Measurements from ENCODE around the gene TAF11L12.
"Not testable (repeated sequence)": the region's sequence is repeated elsewhere in the genome, so short reads cannot be mapped to it uniquely, and the experiment has no call there.

Gene TAF11L12

DNA sequence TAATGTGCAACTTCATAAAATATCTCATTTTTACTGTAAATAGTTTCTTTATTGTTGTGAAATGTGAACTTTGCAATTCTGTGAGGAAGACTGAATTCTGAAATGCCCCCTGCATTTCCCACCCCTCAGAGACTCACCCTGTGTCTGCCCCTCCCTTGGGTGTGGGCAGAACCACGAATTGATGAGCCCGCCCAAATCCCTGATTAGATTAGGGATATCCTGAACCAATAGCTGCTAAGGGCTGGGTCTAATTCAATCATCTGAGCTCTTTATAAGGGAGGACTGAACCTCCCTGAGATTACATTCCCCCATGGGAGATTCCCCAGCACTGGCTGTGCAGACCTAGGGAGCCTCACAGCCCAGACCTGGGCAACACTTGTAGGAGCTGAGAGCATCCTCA, at the start of gene TAF11L12:
Gene TAF11L12, plus strand, starts transcription at position 301 of the 400 bp plus-strand sequence.
- DNase-seq, result not testable (repeated sequence)

DNA sequence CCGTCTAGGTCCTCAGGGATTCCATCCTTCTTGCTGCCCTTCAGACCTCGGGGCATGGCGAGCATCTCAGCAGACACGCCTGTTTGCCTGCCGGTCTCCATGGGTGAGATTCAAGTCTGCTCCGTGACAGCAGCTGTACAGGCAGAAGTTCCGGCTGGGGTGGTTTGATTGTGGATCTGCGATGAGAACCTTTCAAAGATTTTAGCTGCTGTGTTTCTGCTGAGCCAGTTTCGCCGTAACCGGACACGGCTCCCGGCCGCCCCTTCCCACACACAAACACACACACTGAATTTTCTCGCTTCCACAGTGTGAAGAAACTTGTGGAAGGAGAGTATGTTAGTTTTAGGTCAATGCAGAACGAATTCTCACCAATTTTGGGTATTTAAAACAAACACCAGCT, 24.5 kb upstream of the TAF11L12 start, which contains the start of gene TAF11L7:
Gene TAF11L7, minus strand, starts transcription at position 101 of the 400 bp plus-strand sequence.
- not testable (repeated sequence) for DNase-seq

DNA sequence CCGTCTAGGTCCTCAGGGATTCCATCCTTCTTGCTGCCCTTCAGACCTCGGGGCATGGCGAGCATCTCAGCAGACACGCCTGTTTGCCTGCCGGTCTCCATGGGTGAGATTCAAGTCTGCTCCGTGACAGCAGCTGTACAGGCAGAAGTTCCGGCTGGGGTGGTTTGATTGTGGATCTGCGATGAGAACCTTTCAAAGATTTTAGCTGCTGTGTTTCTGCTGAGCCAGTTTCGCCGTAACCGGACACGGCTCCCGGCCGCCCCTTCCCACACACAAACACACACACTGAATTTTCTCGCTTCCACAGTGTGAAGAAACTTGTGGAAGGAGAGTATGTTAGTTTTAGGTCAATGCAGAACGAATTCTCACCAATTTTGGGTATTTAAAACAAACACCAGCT, 19.3 kb upstream of the TAF11L12 start, which contains the start of gene TAF11L8:
Gene TAF11L8, minus strand, starts transcription at position 101 of the 400 bp plus-strand sequence.
- DNase-seq, result not testable (repeated sequence)

DNA sequence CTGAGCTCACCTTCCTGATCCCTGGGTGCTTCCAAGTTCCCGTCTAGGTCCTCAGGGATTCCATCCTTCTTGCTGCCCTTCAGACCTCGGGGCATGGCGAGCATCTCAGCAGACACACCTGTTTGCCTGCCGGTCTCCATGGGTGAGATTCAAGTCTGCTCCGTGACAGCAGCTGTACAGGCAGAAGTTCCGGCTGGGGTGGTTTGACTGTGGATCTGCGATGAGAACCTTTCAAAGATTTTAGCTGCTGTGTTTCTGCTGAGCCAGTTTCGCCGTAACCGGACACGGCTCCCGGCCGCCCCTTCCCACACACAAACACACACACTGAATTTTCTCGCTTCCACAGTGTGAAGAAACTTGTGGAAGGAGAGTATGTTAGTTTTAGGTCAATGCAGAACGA, 15.9 kb upstream of the TAF11L12 start, which contains the start of gene TAF11L9:
Gene TAF11L9, minus strand, starts transcription at position 140 of the 400 bp plus-strand sequence.
- DNase-seq, result not testable (repeated sequence)

DNA sequence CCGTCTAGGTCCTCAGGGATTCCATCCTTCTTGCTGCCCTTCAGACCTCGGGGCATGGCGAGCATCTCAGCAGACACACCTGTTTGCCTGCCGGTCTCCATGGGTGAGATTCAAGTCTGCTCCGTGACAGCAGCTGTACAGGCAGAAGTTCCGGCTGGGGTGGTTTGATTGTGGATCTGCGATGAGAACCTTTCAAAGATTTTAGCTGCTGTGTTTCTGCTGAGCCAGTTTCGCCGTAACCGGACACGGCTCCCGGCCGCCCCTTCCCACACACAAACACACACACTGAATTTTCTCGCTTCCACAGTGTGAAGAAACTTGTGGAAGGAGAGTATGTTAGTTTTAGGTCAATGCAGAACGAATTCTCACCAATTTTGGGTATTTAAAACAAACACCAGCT, 12.5 kb upstream of the TAF11L12 start, which contains the start of gene TAF11L10:
Gene TAF11L10, minus strand, starts transcription at position 101 of the 400 bp plus-strand sequence.
- not testable (repeated sequence) for DNase-seq

DNA sequence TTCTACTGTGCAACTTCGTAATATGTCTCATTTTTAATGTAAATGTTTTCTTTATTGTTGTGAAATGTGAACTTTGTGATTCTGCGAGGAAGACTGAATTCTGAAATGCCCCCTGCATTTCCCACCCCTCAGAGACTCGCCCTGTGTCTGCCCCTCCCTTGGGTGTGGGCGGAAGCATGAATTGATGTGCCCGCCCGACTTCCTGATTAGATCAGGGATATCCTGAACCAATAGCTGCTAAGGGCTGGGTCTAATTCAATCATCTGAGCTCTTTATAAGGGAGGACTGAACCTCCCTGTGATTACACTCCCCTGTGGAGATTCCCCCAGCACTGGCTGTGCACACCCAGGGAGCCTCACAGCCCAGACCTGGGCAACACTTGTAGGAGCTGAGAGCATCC, 6.3 kb upstream of the TAF11L12 start, which contains the start of gene TAF11L11:
Gene TAF11L11, plus strand, starts transcription at position 304 of the 400 bp plus-strand sequence.
- DNase-seq, result not testable (repeated sequence)

DNA sequence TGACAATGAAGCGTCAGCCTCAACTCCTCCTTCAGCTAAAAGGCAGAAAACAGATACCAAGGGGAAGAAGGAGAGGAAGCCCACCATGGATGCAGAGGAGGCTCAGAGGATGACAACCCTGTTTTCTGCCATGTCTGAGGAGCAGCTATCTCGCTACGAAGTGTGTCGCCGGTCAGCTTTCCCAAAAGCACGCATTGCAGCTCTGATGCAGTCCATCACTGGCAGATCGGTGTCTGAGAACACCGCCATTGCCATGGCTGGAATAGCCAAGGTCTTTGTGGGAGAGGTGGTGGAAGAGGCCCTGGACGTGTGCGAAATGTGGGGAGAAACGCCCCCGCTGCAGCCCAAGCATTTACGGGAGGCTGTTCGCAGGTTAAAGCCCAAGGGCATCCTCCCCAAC, 5.2 kb upstream of the TAF11L12 start:
- no peak for DNase-seq

DNA sequence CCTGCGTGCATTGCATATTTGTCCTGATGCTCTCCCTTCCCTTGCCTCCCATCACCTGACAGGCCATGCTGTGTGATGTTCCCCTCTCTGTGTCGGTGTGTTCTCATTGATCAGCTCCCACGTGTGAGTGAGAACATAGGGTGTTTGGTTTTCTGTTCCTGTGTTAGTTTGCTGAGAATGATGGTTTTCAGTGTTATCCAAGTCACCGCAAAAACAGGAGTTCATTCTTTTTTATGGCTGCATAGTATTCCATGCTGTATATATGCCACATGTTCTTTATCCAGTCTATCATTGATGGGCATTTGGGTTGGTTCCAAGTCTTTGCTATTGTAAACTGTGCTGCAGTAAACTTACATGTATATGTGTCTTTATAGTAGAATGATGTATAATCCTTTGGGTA, 2.7 kb upstream of the TAF11L12 start:
- DNase-seq, result not testable (repeated sequence)

DNA sequence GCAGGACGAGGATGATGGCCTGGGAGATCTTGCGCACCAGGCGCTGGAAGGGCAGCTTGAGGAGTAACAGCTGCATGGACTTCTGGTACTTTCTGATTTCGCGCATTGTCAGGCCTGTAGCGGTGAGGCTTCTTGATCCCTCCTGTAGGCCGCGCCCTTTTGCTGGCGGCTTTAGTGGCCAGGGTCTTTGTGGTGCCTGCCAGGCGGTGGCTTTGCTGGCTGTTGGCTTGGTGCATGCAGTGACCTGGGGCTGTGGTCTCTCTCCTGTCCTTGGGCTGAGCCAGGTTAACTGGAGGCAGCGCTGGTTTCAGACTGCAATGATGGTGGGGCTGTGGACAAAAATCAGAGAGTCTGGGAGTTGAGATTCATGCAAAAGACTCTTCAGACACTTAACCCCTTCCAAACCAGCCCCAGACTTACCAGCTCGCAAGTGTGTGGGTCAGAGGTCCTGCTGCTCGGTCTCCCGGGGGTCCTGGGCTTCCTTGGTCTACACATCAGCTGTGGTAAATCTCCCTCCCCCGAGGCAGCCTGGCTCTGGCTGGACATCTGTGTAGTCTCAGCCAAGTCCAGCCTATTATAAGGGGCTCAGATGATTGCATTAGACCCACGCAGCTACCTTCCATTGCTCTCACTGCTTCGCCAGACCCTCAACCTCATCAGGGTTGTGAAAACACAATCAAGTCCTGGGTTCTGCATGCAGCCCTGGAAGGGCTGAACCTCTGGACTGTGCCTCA, 4.8 kb downstream of the TAF11L12 start:
- no peak for DNase-seq

DNA sequence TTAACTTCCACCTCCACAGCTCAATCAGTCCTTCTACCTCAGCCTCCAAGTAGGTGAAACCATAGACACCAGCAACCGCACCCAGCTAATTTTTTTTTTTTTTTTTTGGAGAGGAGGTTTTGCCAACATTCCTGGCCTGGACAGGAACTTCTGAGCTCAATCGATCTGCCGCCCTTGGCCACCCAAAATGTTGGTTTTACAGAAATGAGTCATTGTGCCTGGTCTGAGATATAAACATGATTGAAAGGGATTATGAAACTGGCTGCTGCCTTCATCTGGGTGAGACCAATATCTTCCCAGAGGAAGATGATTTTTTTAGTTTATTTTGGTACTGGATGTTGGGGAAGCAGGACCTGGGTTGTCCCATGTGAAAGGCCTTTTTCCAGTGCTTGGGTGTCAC, 9.2 kb downstream of the TAF11L12 start:
- DNase-seq, result no peak

DNA sequence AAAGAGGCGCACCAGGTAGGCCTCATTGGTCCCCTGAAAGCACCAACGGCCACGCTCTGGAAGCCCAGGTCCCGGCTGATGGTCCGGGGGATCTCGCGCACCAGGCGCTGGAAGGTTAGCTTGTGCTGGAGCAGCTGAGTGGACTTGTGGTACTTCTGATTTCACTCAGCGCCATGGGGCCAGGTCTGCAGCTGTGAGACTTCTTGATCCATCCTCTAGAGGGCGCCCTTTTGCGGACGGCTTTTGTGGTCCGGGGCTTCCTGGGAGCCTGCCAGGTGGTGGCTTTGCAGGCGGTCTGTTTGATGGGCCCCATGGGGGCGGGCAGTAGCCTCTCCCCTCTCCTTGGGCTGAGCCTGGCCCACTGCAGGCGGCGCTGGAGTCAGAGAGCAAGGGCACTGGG, 10.4 kb downstream of the TAF11L12 start:
- DNase-seq, result no peak

DNA sequence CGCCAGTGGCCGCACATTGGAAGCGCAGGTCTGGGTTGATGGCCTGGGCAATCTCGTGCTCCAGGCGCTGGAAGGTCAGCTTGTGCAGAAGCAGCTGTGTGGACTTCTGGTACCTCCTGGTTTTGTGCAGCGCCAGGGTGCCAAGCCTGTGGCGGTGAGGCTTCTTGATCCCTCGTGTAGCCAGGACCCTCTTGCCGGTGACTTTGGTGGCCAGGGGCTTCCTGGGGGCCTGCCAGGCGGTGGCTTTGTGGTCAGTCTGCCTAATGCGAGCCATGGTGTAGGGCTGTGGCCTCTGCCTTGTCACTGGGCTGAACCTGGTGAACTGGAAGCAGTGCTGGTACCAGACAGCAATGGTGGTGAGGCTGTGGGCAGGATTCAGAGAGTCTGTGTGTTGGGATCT, 15.5 kb downstream of the TAF11L12 start:
- DNase-seq, result no peak

DNA sequence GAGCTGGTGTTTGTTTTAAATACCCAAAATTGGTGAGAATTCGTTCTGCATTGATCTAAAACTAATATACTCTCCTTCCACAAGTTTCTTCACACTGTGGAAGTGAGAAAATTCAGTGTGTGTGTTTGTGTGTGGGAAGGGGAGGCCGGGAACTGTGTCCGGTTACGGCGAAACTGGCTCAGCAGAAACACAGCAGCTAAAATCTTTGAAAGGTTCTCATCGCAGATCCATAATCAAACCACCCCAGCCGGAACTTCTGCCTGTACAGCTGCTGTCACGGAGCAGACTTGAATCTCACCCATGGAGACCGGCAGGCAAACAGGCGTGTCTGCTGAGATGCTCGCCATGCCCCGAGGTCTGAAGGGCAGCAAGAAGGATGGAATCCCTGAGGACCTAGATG, 21.6 kb downstream of the TAF11L12 start, which contains the start of gene TAF11L13:
Gene TAF11L13, plus strand, starts transcription at position 301 of the 400 bp plus-strand sequence.
- not testable (repeated sequence) for DNase-seq

DNA sequence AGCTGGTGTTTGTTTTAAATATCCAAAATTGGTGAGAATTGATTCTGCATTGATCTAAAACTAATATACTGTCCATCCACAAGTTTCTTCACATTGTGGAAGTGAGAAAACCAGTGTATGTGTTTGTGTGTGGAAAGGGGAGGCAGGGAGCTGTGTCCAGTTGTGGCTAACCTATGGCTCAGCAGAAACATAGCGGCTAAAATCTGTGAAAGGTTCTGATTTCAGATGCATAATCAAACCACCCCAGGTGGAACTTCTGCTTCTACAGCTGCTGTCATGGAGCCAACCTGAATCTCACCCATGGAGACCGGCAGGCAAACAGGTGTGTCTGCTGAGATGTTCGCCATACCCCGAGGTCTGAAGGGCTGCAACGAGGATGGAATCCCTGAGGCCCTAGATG, 24.0 kb downstream of the TAF11L12 start, which contains the start of gene TAF11L14:
Gene TAF11L14, plus strand, starts transcription at position 301 of the 400 bp plus-strand sequence.
- DNase-seq, result no peak

DNA sequence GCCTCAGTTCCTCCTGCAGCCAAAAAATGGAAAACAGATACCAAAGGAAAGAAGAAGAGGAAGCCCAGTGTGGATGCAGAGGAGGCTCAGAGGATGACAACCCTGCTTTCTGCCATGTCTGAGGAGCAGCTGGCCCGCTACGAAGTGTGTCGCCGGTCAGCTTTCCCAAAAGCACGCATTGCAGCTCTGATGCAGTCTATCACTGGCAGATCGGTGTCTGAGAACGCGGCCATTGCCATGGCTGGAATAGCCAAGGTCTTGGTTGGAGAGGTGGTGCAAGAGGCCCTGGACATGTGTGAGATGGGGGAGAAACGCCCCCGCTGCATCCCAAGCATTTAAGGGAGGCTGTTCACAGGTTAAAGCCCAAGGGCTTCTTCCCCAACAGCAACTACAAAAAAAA, 39.0 kb downstream of the TAF11L12 start:
- not testable (repeated sequence) for DNase-seq

DNA sequence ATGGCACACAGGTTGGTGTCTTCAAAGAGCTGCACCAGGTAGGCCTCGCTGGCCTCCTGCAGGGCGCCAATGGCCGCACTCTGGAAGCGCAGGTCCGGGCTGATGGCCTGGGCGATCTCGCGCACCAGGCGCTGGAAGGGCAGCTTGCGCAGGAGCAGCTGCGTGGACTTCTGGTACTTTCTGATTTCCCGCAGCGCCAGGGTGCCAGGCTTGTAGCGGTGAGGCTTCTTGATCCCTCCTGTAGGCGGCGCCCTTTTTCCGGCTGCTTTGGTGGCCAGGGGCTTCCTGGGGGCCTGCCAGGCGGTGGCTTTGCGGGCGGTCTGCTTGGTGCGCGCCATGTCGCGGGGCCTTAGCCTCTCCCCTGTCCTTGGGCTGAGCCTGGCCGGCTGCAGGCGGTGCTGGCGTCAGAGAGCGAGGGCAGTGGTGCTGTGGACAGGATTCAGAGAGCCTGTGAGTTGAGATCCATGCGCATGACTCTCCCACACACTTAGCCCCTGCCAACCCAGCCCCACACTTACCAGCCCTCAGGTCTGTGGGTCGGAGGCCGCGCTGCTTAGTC, 45.1 kb downstream of the TAF11L12 start:
- not testable (repeated sequence) for DNase-seq

DNA sequence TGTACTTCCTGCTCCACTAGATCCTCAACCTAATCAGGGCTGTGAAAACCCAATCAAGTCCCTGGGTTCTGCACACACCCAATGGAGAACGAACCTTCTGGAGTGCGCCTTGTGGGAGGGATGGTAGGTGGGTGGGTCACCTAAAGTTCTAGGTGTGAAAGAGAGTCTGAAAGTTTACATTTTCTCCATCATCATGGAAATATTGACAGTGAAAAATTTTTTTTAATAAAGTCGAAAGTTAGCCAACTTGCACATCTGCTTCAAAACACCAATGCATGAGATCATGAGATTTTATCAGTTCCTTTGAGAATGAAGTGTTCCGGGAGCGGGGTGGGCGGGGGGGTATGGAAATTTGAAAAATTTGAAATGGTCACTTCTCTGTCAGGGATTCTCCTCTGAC, 45.7 kb downstream of the TAF11L12 start:
- no peak for DNase-seq
